BE2C (cell line): ENCODE results near the gene PLOD3.

Source experiments
- DNase-seq: peaks from one replicate; pipeline ENCODE4 v3.0.0-alpha.2; 2020
- H3K27me3 ChIP-seq: fragments of 250-450 bp; sonication (Bioruptor Pico); 2 replicates; pipeline ENCODE4 v1.5.1; 2020; ENCODE audit warnings: mild to moderate bottlenecking
- H3K36me3 ChIP-seq: fragments of 250-450 bp; sonication (Bioruptor Pico); 2 replicates; pipeline ENCODE4 v1.5.1; 2020; ENCODE audit warnings: mild to moderate bottlenecking
- H3K4me1 ChIP-seq: fragments of 250-450 bp; sonication (Bioruptor Pico); 2 replicates; pipeline ENCODE4 v1.5.1; 2020
- H3K4me3 ChIP-seq: 2 replicates; pipeline ENCODE4 v1.5.1; 2011; ENCODE audit warnings: low read depth, low read length
- H3K9me3 ChIP-seq: fragments of 250-450 bp; sonication (Bioruptor Pico); 2 replicates; pipeline ENCODE4 v1.5.1; 2020
- TF ChIP-seq, protein P1 (sequence below): IDR thresholded peaks from 2 replicates; pipeline ENCODE4 v1.5.1; 2012; ENCODE audit warnings: mild to moderate bottlenecking, low read depth, low read length

The PLOD3 gene

DNA sequence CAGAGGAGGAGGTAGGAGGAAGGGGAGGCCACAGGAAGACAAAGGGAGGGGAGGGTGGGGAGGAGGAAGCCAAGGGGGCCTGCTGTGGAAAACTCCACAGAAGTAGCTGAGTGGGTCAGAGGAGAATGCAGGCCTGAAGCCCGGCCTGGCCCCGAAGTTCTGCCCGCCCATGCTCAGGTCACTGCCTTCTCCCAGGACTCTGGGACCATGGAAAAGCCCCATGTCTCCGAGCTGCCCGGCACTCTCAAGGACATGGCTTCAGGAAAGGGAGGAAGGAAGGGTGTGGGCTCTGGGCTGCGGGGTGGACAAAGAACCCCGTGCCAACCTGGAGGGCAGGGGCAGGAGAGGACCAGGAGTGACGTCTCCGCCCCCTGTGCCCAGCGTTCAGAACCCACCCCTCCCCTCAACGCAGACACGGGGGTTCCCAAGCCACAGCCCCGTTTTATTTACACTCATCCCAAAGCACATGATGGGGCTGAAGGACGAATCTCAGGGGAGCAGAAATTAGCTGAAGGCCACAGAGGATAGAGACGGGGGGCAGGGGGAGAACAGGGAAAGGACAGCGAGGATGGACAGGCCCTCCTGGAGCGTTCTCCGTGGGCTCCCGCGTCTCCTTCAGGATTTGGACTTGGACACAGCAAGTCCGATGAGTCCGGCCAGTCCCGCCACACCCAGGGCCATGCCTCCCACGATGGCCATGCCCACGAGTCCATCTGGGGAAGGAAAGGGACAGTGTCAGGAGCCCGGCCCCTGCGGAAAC is 22.0 kb upstream of the PLOD3 start:
- TF ChIP-seq, protein P1, sequence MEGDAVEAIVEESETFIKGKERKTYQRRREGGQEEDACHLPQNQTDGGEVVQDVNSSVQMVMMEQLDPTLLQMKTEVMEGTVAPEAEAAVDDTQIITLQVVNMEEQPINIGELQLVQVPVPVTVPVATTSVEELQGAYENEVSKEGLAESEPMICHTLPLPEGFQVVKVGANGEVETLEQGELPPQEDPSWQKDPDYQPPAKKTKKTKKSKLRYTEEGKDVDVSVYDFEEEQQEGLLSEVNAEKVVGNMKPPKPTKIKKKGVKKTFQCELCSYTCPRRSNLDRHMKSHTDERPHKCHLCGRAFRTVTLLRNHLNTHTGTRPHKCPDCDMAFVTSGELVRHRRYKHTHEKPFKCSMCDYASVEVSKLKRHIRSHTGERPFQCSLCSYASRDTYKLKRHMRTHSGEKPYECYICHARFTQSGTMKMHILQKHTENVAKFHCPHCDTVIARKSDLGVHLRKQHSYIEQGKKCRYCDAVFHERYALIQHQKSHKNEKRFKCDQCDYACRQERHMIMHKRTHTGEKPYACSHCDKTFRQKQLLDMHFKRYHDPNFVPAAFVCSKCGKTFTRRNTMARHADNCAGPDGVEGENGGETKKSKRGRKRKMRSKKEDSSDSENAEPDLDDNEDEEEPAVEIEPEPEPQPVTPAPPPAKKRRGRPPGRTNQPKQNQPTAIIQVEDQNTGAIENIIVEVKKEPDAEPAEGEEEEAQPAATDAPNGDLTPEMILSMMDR: no peak
- H3K4me1 ChIP-seq: peaks cover 15% of the 10 kb centered on the region
- no peak overlapping the region for H3K4me3 ChIP-seq
- peaks cover 5% of the 10 kb centered on the region; the same call in 1 of the 2 replicates for H3K36me3 ChIP-seq
- no peaks in the 10 kb centered on the region for H3K27me3 ChIP-seq
- no peaks in the 10 kb centered on the region for H3K9me3 ChIP-seq
- no peak for DNase-seq

DNA sequence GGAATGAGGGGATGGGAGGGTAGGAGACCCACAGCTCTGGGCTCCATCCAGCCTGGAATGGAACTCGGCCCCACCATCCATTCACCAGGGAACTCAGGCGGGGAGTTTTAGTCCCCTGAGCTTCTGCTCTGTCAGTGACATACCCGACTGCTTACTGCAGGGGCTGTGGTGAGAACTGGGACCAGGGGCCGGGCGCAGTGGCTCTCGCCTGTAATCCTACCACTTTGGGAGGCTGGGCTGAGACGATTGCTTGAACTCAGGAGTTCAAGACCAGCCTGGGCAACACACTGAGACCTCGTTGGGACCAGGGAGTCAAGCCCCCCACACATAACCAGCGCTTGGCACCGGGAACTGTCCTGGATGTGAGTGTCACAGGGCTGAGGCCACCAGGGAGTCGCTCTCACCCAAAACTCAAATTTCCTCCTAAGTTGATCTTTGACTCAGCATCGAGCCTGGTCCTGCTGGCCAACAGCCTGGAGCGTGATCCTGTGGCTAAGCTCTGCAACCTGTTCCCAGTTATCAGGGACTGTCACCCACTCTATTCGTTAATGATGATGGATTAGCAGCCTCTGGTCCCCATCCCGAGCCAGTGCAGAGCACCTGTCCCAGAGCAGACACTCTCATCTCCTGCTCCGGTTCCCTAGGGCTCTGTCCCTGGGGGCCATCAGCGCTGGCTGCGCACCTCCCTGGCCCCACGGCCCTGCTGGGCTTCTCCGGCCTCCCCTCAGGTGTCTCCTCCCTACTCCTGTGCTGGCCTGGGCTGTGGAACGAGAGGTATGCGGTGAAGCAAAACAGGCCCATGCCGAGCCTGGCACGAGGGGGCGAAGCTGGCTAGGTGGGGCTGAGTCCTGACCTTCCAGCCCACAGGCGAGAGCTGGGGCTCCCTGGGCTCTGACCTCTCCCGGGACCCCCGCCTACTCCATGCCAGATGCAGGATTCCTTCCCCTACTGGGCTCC is 21.1 kb upstream of the PLOD3 start:
- Histone ChIP-seq H3K27me3 (no peaks in the 10 kb centered on the region), H3K4me3 (no peak overlapping the region), H3K4me1 (peaks cover 12% of the 10 kb centered on the region), H3K9me3 (no peaks in the 10 kb centered on the region), H3K36me3 (peaks cover 5% of the 10 kb centered on the region; the same call in 1 of the 2 replicates)
- TF ChIP-seq, protein P1: no peak
- DNase-seq: peak; percentile 67

DNA sequence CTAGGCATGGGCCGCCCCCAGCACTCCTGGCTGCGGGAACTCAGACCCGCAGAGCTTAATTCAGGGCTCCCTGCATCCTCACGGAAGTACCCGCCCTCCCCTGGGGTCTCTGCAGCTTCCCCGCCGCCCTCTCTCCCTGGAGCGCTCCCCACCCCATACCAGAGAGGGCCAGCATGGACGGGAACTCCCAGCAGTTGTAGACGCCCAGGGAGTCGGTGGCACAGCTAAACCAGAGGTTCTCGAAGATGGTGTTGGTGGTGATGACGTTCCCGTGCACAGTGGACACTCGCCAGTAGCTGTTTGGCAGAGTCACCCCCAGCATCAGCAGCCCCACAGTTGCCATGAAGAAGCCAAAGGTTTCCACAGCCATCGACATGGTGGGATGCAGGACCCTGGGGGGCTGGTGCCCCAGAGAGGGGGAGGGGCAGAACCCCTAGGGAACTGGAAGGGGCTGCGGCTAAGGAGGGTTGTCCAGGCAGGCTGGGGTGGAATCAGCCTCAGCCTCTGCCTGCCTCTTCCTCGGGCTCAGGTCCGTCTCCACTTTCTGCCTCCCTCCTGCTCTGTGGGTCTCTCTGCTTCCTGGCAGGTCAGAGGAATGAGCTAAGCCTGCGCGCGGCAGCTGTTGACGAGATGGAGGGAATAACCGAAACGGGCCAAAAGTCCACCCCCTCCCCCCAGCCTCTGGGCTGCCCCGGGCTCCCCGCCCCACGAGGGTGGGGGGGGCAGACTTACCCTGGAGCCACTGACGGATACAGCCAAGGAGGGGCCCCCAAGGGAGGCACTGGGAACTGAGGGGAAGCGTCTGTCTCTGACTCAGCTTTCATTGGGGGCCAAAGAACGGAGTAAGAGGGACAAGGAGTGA is 20.1 kb upstream of the PLOD3 start, which contains the start of gene CLDN15:
Gene CLDN15 (minus strand): TSS at position 597 of the 862 bp plus-strand sequence. CDS start 221 bp downstream, at position 376.
- H3K27me3 ChIP-seq: no peaks in the 10 kb centered on the region
- TF ChIP-seq, protein P1: no peak
- no peak for DNase-seq
- peaks cover 5% of the 10 kb centered on the region; the same call in 1 of the 2 replicates for H3K36me3 ChIP-seq
- H3K4me1 ChIP-seq: peaks cover 12% of the 10 kb centered on the region
- H3K9me3 ChIP-seq: no peaks in the 10 kb centered on the region
- no peak within 1 kb of the TSS for H3K4me3 ChIP-seq

DNA sequence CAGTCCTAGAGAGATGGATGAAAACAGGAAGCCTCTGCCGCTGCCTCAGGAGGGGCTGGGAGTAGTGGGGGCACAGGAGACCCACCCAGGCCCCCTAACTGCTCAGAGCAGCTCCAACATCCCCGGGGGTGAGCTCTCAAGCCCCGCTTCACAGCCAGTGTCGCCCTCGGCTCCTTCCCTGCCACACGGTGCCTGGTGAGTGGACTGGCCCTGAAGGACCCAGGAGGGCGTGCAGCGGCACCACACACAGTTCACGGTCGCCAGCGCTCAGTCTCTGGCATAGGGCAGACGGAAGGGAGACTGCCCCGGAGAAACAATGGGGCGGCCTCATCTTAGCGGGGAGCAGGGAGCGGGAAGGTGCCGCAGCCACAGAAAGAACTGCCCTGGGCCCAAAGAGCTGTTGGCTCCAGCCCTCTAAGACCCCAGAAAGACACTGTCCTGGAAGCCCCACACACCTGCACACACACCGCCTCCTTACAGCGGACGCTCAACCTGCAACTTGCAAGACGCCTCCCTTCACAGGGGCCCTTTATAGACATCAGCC is 19.0 kb upstream of the PLOD3 start:
- H3K36me3 ChIP-seq: peaks cover 5% of the 10 kb centered on the region; the same call in 1 of the 2 replicates
- no peak overlapping the region for H3K4me3 ChIP-seq
- peaks cover 18% of the 10 kb centered on the region for H3K4me1 ChIP-seq
- H3K27me3 ChIP-seq: no peaks in the 10 kb centered on the region
- no peaks in the 10 kb centered on the region for H3K9me3 ChIP-seq
- no peak for DNase-seq
- TF ChIP-seq, protein P1: no peak

DNA sequence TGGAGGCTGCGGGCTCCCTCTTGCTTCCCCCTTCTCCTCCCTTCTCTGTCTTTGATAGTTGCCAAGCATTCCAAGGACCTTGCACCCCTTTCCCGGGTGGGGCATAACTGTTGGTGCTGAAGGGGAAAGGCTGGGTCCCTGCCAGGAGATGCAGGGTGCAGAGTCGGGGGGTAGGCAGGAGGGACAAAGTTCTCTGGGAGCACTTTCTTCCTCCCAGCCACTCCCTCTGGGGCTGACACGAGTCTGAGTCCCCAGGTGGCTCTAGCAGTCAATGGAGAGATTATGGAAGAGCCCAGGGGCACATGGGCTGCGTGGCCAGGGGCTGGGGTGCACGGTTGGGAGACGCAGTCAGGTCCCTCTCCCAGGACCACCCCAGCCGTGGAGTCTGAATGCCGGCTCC is 18.1 kb upstream of the PLOD3 start:
- Histone ChIP-seq H3K27me3 (no peaks in the 10 kb centered on the region), H3K36me3 (peaks cover 5% of the 10 kb centered on the region; the same call in 1 of the 2 replicates), H3K9me3 (no peaks in the 10 kb centered on the region), H3K4me3 (no peak overlapping the region), H3K4me1 (peaks cover 18% of the 10 kb centered on the region)
- DNase-seq: no peak
- TF ChIP-seq, protein P1: no peak
